Dermis blood vessel endothelial cell (primary cell): Measurements from ENCODE around the gene HIC1. TPM values are rescaled to one million over a fixed set of nuclear protein-coding genes. Genes with fewer than 3 reads are reported as not detected.

ENCODE experiments used
- DNase-seq: peaks from one replicate; pipeline ENCODE4 v3.0.0; 2010
- total RNA-seq: library from RNA; depleted of rRNA; stranded (reverse); fragments of >200 nt; gene quantifications from 2 replicates; pipeline ENCODE4 v1.2.3, GENCODE V29; 2014

Gene HIC1
- total RNA-seq, 1 donor from 2014 or later = 117 TPM

GRCh38 chr17:2107506-2107905 lies 52.6 kb downstream of the HIC1 start:
- DNase-seq = no peak

GRCh38 chr17:2108170-2108569 lies 53.3 kb downstream of the HIC1 start:
- DNase-seq = no peak

GRCh38 chr17:2110436-2110835 lies 55.5 kb downstream of the HIC1 start:
- DNase-seq = no peak

GRCh38 chr17:2111691-2112090 lies 56.8 kb downstream of the HIC1 start:
- DNase-seq = no peak

Other genes starting within 250 kb of the HIC1 start
- gene SMYD4, start 225.2 kb upstream of the HIC1 start, total RNA-seq = 10.7 and 13.1 TPM in 2 replicates
- 21.3 and 57.4 TPM in 2 replicates for gene RPA1, start 225.1 kb upstream of the HIC1 start, total RNA-seq
- 0.51 and 0.60 TPM in 2 replicates for gene RTN4RL1, start 29.8 kb upstream of the HIC1 start, total RNA-seq
- 18.4 and 25.7 TPM in 2 replicates for gene DPH1, start 24.9 kb upstream of the HIC1 start, total RNA-seq
- gene OVCA2, start 13.1 kb upstream of the HIC1 start, total RNA-seq = 43.5 and 77.1 TPM in 2 replicates
- gene SMG6, start 248.7 kb downstream of the HIC1 start, total RNA-seq = 29.3 and 65.6 TPM in 2 replicates
- gene SRR, start 248.8 kb downstream of the HIC1 start, total RNA-seq = 12.2 and 13.6 TPM in 2 replicates